NCI-H128 (cell line): ENCODE measurements around the gene MTAP.

ENCODE experiments used
- DNase-seq: peaks from one replicate; lab custom pipeline; 2025; ENCODE audit not compliant: unreplicated experiment; lab: John Stamatoyannopoulos, UW

MTAP gene

DNA sequence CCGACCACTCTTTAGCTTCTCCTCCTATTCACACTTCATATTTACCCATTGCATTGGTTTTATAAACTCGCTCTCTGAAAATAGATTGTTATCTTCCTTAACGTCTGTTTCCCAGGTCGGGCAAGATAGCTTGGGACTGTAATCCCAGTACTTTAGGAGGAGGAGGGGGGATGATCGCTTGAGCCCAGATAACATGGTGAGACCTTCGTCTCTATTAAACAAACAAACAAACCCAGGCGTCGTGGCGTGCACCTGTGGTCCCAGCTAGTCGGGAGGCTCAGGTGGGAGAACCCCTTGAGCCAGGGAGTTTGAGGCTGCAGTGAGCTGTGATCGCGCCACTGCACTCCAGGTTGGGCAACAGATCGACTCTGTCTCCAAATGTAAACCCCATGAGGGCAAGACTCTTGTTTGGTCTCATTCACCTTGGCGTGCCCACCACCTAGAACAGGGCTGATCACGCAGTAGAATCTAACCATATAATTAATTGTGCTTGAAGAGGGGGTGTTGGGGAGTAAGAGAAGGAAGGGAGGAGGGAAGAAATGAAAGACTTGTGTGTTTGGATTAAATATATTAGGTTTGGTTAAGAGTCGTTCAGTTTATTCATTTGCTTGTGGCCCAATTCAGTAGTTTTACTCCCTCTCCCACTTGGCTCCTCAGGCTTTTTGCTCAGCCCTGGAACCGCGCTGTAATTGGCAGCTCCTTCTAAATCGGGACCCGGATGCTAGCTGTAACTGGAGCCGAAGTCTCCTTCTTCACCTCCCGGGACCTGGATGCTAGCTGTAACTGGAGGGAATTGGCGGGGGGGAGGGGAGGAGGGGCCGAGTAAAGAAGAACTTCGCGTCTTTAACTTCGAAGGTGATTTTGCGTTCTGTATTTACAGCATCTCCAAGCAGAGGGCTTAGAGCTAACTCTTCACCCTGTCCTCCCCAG lies 166.8 kb downstream of the MTAP start:
- DNase-seq = no peak

DNA sequence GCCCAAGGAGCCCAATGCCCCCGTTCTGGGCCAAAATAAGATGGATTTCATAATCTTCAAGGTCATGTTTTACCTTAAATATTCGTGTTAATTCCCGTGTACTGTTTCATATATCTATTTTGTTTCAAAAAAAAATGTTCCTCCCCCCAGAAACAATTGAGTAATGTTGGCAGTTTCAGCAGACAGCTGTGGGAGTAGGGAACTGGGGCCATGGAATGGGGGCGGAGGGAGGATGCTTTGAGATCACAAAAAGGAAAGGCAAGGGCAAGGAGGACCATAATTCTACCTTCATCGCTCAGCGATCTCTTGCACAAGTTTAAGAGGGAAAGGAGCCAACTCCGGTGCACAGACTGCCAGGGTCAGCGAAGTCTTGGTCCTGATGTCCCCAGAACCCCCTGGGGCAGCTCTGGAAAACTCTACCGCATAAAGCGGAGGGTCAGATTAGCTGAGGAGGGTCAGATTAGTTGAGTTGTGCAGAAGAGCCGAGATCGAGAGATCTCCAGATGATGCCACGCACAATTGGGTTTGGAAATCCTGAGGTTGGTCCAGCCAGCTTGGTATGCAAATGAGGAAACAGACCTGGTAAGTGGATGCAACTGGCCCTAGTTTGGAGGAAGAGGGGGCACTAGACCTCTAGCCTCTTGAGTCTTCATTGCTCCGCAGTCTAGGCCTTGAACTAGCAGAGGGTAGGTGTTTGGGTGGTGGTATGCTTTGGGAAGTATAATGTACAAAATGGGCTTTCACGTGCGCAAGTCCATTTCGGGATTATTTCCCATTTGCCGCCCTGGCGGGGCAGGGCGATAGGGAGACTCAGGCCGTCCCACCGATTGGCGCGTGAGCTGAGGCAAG lies 167.7 kb downstream of the MTAP start:
- no peak for DNase-seq

DNA sequence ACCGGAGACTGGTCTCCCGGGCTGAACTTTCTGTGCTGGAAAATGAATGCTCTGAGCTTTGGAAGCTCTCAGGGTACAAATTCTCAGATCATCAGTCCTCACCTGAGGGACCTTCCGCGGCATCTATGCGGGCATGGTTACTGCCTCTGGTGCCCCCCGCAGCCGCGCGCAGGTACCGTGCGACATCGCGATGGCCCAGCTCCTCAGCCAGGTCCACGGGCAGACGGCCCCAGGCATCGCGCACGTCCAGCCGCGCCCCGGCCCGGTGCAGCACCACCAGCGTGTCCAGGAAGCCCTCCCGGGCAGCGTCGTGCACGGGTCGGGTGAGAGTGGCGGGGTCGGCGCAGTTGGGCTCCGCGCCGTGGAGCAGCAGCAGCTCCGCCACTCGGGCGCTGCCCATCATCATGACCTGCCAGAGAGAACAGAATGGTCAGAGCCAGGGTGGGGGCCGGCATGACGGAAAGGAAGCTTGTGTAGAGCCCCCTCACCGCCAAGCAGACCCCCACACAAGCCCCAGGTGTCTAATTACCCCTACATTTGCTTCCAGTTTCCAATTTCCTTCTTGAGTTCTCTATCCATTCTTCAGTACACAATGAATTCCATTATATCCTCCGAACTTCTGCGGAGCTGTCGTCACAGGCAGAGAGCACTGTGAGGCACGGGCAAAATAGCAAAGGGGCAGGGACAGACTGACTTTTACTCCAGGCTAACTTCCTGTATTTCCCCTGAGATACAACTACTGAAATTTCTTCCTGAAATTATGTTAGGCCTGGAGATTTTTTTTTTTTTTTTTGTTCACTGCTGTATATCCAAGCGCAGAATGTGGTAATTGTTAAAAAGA lies 168.6 kb downstream of the MTAP start:
- DNase-seq = no peak

DNA sequence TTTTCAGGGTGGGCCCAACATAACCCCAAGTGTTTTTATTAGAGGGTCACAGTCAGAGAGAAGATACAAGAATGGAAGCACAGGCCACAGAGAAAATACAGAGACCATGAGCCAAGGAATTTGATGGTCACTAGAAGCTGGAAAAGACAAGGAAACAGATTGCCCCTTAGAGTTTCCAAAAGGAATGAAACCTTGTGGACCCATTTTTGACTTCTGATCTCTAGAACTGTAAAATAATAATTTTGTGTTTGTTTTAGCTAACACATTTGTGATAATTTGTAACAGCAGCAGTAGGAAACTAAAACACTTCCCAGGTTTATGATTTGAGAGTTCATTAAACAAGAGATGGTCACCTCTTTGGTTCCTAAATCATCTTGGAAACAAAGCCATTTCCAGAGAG lies 169.9 kb downstream of the MTAP start:
- DNase-seq = no peak

DNA sequence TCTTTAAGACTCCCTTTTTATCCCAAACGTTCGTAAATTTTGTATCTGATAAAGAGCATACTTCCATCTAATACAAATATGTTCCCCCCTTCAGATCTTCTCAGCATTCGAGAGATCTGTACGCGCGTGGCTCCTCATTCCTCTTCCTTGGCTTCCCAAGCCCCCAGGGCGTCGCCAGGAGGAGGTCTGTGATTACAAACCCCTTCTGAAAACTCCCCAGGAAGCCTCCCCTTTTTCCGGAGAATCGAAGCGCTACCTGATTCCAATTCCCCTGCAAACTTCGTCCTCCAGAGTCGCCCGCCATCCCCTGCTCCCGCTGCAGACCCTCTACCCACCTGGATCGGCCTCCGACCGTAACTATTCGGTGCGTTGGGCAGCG lies 171.9 kb downstream of the MTAP start:
- DNase-seq = no peak

DNA sequence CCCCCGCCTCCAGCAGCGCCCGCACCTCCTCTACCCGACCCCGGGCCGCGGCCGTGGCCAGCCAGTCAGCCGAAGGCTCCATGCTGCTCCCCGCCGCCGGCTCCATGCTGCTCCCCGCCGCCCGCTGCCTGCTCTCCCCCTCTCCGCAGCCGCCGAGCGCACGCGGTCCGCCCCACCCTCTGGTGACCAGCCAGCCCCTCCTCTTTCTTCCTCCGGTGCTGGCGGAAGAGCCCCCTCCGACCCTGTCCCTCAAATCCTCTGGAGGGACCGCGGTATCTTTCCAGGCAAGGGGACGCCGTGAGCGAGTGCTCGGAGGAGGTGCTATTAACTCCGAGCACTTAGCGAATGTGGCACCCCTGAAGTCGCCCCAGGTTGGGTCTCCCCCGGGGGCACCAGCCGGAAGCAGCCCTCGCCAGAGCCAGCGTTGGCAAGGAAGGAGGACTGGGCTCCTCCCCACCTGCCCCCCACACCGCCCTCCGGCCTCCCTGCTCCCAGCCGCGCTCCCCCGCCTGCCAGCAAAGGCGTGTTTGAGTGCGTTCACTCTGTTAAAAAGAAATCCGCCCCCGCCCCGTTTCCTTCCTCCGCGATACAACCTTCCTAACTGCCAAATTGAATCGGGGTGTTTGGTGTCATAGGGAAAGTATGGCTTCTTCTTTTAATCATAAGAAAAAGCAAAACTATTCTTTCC lies 172.4 kb downstream of the MTAP start:
- DNase-seq = peak; percentile 86

DNA sequence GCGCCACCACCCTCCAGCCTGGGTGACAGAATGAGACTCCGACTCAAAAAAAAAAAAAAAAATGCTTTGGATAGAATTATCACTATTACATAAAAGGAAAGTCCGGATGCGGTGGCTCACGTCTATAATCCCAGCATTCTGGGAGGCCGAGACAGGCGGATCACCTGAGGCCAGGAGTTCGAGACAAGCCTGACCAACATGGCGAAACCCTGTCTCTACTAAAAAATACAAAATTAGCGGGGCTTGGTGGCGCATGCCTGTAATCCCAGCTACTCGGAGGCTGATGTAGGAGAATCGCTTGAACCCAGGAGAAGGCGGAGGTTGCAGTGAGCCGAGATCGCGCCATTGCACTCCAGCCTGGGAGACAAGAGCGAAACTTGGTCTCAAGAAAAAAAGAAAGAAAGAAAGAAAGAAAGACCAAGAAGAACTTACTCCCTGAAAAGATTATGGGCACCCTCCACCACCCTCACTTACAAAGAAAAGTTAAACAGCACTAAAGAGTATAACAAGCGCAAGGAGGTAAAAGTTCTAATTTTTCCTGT lies 174.0 kb downstream of the MTAP start:
- no peak for DNase-seq

DNA sequence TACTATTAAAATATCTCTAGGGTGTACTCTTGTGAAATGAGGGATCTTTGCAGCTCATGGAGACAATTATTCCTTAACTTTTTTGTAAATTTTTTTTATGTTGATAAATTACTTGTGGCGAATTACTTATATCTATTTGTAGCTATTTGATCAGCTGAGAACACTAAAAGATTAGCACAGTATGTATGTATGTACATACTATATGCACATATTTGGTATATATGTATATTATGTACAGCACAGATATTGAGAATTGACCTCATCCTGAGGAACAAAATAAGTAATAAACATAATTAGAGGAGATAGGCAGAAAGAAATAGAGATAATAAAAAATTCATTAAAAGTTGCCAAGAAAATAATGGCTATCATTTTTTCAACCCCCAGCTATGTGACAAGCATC lies 180.0 kb downstream of the MTAP start:
- no peak for DNase-seq

DNA sequence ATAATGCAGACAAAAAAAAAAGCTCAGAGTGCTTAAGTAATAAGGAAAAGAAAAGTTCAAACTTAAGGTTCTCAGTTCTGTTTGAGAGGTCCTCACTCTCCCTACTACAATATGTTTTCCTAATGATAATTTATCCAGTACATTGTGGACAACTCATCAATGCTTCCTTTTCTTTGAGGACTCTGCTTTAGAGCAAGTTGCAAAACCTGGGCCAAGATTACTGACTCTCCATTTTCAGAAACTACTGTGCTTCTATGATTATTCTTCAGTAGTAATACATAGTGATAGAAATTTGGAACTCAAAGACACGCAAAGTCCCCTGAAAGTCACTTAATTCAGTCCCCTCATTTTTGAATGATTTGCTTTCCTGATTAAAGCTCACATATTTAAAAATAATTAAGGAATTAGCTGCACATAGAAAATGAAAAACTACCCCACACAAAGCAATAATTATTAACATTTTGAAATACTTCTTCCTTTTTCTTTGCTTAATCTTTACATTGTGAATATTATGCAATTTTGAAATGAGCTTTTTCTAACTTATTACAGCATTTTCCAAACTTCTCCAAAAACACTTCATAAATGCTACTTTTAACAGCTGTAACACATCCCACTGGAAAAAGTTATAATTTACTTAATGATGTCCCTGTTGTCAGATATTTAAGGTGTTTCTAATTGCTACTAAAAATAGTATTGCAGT lies 180.6 kb downstream of the MTAP start:
- no peak for DNase-seq

DNA sequence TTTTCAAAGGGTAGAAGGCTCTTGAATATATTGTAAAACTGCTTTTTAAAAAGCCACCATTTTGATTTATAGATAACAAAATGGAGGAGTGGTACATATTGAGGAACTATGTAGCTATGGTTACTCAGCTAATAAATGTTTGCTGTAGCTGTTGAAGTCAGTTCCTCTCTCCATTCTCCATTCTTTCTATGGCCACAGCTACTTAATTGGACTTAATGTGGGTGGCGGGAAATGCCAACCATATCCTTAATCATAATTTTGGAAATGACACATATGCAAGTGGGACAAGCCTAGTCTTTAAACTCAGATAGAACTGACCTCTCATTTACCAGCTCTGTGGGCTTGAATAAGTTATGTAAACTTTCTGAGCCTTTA lies 181.1 kb downstream of the MTAP start:
- no peak for DNase-seq

DNA sequence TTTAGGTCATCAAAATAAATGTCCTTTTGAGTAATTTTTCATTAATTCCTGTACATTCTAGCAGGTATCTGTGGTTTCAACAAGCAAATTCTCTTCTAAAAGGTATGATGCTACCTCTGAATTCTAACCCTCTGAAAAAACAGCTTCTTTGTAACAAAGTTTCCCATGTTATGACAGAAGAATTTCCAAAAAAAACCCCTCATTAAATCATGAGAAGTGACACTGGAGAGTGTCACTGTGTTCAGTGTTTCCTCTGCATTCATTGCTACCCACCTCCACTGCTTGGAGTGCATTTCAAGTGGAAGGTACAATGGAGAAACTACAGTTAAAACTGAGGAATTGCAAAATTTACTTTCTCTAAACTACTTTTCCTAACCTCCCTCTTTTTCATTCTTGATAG lies 181.7 kb downstream of the MTAP start:
- DNase-seq = no peak

DNA sequence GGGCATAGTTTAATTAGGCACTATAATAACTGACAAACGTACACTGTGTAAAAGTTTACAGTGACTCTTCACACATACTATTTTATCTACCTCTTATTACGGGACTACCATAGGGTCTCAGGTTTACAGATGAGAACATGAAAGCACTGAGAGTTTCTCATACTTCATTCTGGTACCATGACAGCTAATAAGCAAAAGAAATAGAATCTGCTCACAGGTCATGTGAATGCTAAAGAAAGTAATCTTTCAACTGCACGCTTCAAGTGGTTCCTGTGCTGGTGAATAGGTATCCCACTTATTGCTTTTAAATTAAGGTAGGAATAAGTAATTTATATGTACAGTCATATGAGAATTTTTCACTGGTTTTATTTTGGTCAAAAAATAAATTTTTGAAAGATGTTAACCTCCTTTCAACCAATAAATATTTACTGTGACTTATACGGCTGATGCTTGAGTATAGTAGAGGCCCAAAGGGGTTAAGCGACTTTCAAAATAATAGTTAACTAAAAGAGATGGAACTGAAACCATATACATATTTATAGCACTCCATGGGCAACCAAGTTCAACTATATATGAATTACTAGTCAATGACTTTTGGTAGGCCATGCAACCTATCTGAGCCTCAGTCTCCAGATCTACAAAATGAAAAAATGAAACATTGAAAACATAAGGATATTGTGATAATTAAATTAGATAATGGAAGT lies 183.7 kb downstream of the MTAP start:
- no peak for DNase-seq
